Type B pancreatic cell (in vitro differentiated cells): Measurements from ENCODE around the gene LCE1B. TPM values are rescaled to one million over a fixed set of nuclear protein-coding genes. Genes with fewer than 3 reads are reported as not detected.

Source experiments
- DNase-seq: peaks from one replicate; pipeline ENCODE4 v3.0.0; 2021; ENCODE audit warnings: mixed read lengths; ENCODE audit not compliant: unreplicated experiment; ENCODE audit errors: extremely low spot score
- H3K27ac Mint-ChIP-seq: 2 replicates; pipeline ENCODE4 v1.8.0; 2021; ENCODE audit warnings: mild to moderate bottlenecking, mixed read lengths
- H3K27me3 Mint-ChIP-seq: 2 replicates; pipeline ENCODE4 v1.8.0; 2021; ENCODE audit warnings: mixed read lengths
- H3K36me3 Mint-ChIP-seq: 2 replicates; pipeline ENCODE4 v1.8.0; 2021; ENCODE audit warnings: mixed read lengths
- H3K4me1 Mint-ChIP-seq: one replicate; pipeline ENCODE4 v1.8.0; 2021; ENCODE audit warnings: mixed read lengths; ENCODE audit not compliant: unreplicated experiment
- H3K4me3 Mint-ChIP-seq: 2 replicates; pipeline ENCODE4 v1.8.0; 2021; ENCODE audit warnings: mild to moderate bottlenecking, mixed read lengths
- H3K9me3 Mint-ChIP-seq: 2 replicates; pipeline ENCODE4 v1.8.0; 2021; ENCODE audit warnings: mixed read lengths
- long read RNA-seq: library from polyadenylated mRNA; unstranded; transcript quantifications from one replicate; pipeline ENCODE4 v2.0.0, GENCODE V29; 2020
- total RNA-seq: library from RNA; stranded (reverse); gene quantifications from 2 replicates; pipeline ENCODE4 v1.2.1, GENCODE V29; 2021; ENCODE audit warnings: low replicate concordance
- TF ChIP-seq, protein P1 (sequence below): fragments of 200-600 bp; sonication (generic); conservative IDR thresholded peaks from 2 replicates; pipeline ENCODE4 v1.5.0; 2021; ENCODE audit warnings: antibody characterized with exemption, mild to moderate bottlenecking

LCE1B gene, protein sequence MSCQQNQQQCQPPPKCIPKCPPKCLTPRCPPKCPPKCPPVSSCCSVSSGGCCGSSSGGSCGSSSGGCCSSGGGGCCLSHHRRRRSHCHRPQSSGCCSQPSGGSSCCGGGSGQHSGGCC
- total RNA-seq, result not detected in 2 replicates
- long read RNA-seq, result 0 reads

DNA sequence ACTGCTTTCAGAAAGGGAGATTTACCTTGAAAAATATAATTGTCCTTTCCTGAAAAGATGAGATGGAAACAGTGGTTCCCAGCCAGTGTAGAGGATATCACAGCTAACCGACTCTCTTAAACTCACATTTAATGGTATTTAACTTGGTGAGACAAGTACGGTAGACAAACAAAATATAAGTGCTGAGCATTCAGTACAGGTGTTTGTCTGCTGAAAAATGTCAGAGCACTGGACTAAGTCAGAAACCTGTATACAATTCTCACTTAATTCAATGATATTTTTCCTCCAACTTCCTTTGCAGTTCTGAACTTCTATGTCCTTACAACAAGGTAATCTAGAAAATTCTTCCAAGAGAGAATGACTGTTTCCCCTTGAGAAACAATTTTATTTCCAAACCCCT, at the start of gene LCE1B:
TSS of gene LCE1B (plus strand) at position 301 of the 400 bp plus-strand sequence. CDS start 476 bp downstream, outside the sequence.
- no peak for DNase-seq
- Mint-ChIP-seq H3K4me1 (no peaks in the 10 kb centered on the region), H3K36me3 (no peaks in the 10 kb centered on the region), H3K27ac (no peak within 1 kb of the TSS), H3K4me3 (no peak within 1 kb of the TSS), H3K27me3 (no peaks in the 10 kb centered on the region), H3K9me3 (peaks cover 13% of the 10 kb centered on the region)
- TF ChIP-seq, protein P1, sequence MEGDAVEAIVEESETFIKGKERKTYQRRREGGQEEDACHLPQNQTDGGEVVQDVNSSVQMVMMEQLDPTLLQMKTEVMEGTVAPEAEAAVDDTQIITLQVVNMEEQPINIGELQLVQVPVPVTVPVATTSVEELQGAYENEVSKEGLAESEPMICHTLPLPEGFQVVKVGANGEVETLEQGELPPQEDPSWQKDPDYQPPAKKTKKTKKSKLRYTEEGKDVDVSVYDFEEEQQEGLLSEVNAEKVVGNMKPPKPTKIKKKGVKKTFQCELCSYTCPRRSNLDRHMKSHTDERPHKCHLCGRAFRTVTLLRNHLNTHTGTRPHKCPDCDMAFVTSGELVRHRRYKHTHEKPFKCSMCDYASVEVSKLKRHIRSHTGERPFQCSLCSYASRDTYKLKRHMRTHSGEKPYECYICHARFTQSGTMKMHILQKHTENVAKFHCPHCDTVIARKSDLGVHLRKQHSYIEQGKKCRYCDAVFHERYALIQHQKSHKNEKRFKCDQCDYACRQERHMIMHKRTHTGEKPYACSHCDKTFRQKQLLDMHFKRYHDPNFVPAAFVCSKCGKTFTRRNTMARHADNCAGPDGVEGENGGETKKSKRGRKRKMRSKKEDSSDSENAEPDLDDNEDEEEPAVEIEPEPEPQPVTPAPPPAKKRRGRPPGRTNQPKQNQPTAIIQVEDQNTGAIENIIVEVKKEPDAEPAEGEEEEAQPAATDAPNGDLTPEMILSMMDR, result no peak

DNA sequence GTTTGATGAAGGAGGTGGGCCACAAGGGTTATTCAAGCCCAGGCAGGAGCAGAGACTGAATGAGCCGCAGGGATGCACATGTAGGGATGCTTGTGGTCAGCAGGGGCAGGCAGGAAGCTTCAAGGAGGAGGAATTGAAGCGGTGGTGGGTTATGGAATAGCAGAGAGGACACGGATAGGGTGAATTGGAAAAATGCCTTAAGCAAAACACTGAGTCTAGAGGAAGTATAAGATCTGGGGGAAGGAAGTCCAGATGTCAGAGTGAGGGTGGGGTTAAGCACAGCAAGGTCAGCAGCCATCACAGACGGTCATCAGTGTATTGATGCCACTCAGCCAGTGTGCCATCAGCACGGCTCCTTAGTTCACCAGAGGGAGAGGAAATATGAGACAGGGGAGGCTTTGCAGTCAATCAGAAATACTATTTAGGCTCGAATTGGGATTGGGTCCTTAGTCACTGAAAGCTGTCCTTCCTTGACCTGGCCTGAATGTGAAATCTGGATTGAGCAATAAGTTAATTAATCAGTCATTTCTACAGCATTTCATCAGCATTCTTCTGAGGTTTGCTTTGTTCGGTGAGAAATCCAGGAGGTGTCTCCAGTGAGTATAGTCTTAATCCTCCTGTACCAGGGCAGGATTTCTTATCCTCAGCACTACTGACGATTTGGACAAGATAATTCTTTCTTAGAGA, 42.8 kb upstream of the LCE1B start:
- no peak for DNase-seq
- no peaks in the 10 kb centered on the region for H3K36me3 Mint-ChIP-seq
- TF ChIP-seq, protein P1, result no peak
- H3K27ac Mint-ChIP-seq, result no peak overlapping the region
- H3K4me3 Mint-ChIP-seq, result no peak overlapping the region
- peaks cover 4% of the 10 kb centered on the region for H3K9me3 Mint-ChIP-seq
- H3K27me3 Mint-ChIP-seq, result no peaks in the 10 kb centered on the region
- no peaks in the 10 kb centered on the region for H3K4me1 Mint-ChIP-seq

DNA sequence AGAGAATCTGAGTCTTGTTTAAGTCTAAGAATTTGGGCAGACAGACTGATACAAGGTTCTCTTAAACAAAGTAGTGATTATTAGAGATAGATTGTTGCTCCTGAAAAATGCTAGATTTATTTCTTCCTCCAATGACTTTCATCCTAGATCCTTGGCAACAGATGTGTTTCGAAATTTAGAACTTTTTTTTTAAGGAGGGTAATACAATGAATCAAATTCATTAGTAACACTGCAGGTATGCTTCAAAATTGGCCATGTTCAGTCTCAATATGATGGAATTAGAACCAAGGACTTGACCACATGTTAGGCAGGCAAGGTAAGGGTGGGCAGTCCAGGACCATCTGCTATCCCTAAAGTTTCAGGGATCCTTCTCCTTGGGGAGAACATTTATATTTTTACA, 41.4 kb upstream of the LCE1B start:
- H3K27me3 Mint-ChIP-seq, result no peaks in the 10 kb centered on the region
- H3K4me1 Mint-ChIP-seq, result no peaks in the 10 kb centered on the region
- H3K4me3 Mint-ChIP-seq, result no peak overlapping the region
- no peaks in the 10 kb centered on the region for H3K36me3 Mint-ChIP-seq
- no peak for DNase-seq
- TF ChIP-seq, protein P1, result no peak
- peaks cover 4% of the 10 kb centered on the region for H3K9me3 Mint-ChIP-seq
- no peak overlapping the region for H3K27ac Mint-ChIP-seq

DNA sequence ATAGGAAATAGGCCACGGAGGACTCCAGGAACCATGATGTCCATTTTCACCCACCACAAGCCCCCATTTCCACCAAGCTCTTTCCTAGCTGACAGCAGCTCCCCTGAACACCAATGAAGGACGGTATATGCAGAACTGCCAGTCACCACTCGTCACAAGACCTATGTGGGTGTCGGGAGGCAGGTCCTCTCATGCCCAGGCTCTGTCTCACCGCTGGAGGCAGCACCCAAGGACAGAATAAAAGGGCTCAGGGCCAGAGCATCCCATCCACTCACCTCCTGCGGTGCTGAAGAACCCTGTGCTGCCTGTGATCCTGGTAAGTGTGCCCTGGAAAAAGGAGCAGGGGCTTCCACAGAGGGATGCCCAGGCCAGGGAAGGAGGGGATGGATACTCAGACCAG, 36.9 kb upstream of the LCE1B start, which contains the start of gene LCE1F:
TSS of gene LCE1F (plus strand) at position 266 of the 400 bp plus-strand sequence. CDS start 1,232 bp downstream, outside the sequence.
- Mint-ChIP-seq H3K4me3 (no peak within 1 kb of the TSS), H3K4me1 (no peaks in the 10 kb centered on the region), H3K36me3 (no peaks in the 10 kb centered on the region), H3K27ac (no peak within 1 kb of the TSS), H3K27me3 (no peaks in the 10 kb centered on the region), H3K9me3 (peaks cover 9% of the 10 kb centered on the region)
- TF ChIP-seq, protein P1, result no peak
- DNase-seq, result no peak

DNA sequence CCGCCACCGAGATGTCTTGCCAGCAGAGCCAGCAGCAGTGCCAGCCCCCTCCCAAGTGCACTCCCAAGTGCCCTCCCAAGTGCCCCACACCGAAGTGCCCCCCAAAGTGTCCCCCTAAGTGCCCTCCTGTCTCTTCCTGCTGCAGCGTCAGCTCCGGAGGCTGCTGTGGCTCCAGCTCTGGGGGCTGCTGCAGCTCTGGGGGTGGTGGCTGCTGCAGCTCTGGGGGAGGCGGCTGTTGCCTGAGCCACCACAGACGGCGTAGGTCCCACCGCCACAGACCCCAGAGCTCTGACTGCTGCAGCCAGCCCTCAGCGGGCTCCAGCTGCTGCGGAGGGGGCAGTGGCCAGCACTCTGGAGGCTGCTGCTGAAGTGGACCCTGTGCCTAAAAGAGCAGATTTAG, 35.4 kb upstream of the LCE1B start:
- Mint-ChIP-seq H3K4me1 (no peaks in the 10 kb centered on the region), H3K27ac (no peak overlapping the region), H3K27me3 (no peaks in the 10 kb centered on the region), H3K4me3 (no peak overlapping the region), H3K9me3 (peaks cover 4% of the 10 kb centered on the region), H3K36me3 (no peaks in the 10 kb centered on the region)
- TF ChIP-seq, protein P1, result no peak
- DNase-seq, result no peak
